GM18517 (cell line): ENCODE data around the gene RARS2.
"Not testable (repeated sequence)": the region's sequence is repeated elsewhere in the genome, so short reads cannot be mapped to it uniquely, and the experiment has no call there.

Source experiments
- ATAC-seq: cut with Tn5 transposase; IDR thresholded peaks from one replicate; pipeline ENCODE4 v1.9.1; 2021; ENCODE audit warnings: mild to moderate bottlenecking, moderate library complexity; ENCODE audit not compliant: unreplicated experiment

The RARS2 gene, protein sequence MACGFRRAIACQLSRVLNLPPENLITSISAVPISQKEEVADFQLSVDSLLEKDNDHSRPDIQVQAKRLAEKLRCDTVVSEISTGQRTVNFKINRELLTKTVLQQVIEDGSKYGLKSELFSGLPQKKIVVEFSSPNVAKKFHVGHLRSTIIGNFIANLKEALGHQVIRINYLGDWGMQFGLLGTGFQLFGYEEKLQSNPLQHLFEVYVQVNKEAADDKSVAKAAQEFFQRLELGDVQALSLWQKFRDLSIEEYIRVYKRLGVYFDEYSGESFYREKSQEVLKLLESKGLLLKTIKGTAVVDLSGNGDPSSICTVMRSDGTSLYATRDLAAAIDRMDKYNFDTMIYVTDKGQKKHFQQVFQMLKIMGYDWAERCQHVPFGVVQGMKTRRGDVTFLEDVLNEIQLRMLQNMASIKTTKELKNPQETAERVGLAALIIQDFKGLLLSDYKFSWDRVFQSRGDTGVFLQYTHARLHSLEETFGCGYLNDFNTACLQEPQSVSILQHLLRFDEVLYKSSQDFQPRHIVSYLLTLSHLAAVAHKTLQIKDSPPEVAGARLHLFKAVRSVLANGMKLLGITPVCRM

DNA sequence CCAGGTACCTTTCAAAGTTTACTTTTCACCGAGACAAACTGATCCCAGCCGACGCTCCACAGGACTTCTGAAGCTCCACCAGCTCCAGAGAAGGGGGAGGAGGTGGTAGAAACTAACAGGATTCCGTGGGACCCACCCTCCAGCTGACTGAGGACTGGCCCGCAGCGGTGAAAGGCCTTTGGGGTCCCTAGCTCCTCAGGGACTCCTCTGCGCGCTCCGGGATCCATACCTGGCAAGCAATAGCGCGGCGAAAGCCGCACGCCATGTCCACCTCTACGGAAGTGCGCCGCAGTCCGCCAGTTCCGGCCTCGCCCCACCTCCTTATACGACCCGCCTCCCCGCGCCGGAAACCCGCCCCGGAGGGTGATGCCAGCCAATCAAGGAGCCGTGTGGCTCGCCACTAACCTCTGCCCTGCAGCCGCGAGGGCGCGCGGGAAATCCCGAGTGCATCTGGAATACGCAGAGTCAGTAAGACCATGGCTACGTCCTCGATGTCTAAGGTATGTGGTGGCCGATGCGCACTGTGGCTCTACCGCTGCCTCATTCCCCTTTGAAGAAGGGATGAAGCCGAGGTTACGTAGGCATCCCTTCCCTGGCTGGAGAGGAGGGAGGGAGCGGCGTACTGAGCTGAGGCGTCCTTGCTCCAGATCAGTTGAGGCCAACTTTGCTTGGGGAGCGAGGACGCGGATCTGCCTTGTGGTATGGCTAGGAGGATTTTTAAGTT, at the start of gene RARS2, which contains the start of gene ORC3:
TSS of gene RARS2 (minus strand) at position 295 of the 724 bp plus-strand sequence. CDS start at position 265, 30 bp downstream.
TSS of gene ORC3 (plus strand) at position 443 of the 724 bp plus-strand sequence. CDS start at position 477, 34 bp downstream.
- ATAC-seq, result peak; percentile 99

GRCh38 chr6:87639373-87639772, 49.6 kb upstream of the RARS2 start:
- no peak for ATAC-seq

DNA sequence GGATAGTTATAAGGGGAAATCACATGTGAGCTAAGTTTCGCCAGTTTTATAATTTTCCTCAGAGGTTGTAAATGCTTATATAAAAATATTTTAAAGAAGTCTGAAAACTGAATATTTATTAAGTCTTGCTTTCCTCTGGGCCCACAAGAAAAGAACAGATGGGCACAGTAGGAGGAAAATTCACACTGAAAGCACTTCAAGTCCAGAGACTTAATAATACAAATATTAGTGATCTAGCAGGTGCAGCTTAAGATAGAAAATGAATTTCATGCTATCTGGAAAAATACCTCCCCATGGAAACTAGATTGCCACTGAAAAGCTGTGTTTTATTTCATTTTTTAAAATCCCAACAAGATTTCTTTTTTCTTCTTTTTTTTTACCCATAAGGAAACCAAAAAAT, 47.3 kb upstream of the RARS2 start:
- no peak for ATAC-seq

- ATAC-seq, result peak; percentile 57
Observed at GRCh38 chr6:87636315-87636714, 46.5 kb upstream of the RARS2 start.

GRCh38 chr6:87633851-87634250, 44.1 kb upstream of the RARS2 start:
- no peak for ATAC-seq

- ATAC-seq, result no peak
Observed at GRCh38 chr6:87630746-87631145, 41.0 kb upstream of the RARS2 start.

DNA sequence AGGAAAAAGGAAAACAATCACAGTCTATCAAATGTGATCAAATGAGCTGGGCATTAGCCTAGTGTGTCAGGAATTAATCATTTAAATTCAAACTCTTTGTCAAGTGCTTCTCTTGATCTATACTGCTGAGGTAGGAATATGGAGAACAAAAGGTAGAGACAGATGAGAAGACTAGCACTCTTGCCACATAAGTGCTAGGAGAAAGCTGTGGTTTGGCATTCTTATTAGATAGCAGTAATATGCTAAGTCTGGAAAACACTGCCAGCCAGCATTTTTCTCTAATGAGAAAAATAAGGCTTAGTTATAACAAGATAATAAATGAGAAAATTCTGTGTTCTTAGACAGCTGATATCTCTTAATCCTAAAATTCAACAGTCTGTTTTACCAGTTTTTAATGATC, 39.1 kb upstream of the RARS2 start:
- ATAC-seq, result no peak

GRCh38 chr6:87628424-87628823, 38.6 kb upstream of the RARS2 start:
- no peak for ATAC-seq

- no peak for ATAC-seq
Observed at GRCh38 chr6:87623248-87623647, 33.5 kb upstream of the RARS2 start.

GRCh38 chr6:87618531-87618930, 28.7 kb upstream of the RARS2 start:
- no peak for ATAC-seq

GRCh38 chr6:87617405-87617804, 27.6 kb upstream of the RARS2 start:
- no peak for ATAC-seq

GRCh38 chr6:87613018-87613417, 23.2 kb upstream of the RARS2 start:
- not testable (repeated sequence) for ATAC-seq

DNA sequence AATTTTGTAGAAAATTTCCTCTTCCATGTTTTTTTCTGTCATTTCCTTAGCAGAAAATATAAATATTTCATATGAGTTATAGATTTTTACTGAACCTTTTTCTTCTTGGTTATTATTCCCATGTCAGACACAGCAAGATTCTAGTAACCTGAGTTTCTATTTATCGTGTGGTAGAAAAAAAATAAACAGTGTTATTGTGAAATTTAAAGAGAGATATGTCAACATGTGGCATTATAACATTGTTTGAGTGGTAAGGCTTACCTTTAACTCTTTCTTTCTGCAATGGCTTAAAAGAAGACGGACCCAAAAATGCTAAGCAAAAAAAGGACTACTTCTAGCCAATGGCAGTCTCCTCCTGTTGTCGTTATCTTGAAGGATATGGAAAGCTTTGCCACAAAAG, 19.0 kb upstream of the RARS2 start:
- ATAC-seq, result no peak

- ATAC-seq, result no peak
Observed at GRCh38 chr6:87606199-87606598, 16.4 kb upstream of the RARS2 start.

- no peak for ATAC-seq
Observed at GRCh38 chr6:87600576-87600975, 10.8 kb upstream of the RARS2 start.

- no peak for ATAC-seq
Observed at GRCh38 chr6:87590990-87591389, 1.2 kb upstream of the RARS2 start.

GRCh38 chr6:87590417-87590880, 662 bp upstream of the RARS2 start:
- ATAC-seq, result no peak

GRCh38 chr6:87588756-87589407, 905 bp downstream of the RARS2 start:
- no peak for ATAC-seq

DNA sequence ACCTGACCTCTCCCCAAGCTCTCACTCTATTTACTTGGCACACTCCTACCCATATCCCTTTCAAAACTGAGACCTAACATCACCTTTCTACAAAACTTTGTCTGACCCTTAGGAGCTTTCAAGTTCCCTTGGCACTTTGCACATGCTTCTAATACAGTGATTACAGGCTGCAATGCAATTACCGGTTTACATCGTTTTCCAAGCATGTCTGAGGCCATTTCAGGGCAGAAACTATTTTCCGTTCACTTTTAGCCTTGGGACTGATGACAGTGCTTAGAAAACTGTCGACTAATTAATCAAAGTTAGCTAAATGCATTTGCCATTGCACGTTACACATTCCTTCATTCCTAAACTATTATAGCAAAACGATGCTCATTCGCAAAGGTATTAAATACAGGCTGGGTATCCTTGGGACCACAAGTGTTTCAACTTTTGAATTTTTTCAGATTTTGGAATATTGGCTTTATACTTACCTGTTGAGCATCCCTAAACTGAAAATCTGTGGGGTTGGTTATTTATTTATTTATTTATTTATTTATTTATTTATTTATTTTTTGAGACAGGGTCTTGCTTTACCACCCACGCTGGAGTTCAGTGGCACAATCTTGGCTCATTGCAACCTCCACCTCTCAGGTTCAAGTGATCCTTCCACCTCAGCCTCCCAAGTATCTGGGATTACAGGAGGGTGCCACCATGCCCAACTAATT, 3.3 kb downstream of the RARS2 start:
- no peak for ATAC-seq

- ATAC-seq, result no peak
Observed at GRCh38 chr6:87583822-87584221, 6.0 kb downstream of the RARS2 start.
